ENCODE measurements around the gene FZD10.

DNA sequence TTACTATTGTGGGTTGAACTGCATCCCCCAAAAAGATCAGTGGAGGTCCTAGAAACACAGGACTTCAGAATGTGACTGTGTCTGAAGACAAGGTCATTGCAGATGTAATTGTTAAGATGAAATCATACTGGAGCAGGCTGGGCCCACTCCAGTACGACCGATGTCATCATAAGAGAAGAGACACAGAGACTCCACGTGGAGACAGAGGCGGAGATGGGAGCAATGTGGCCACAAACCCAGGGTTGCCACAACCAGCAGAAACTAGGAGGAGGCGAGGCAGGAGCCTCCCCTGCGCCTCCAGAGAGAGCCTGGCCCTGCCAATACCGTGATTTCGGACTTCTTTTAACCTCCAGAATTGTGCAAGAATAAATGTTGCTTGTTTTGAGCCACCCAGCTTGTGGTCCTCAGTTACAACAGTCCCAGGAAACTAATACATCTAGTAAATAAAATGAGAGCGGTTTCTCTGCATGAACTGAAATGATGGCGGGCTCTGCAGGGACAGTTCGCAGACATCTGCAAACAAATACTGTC is 25.7 kb upstream of the FZD10 start:
- TF ChIP-seq POLR2A (IDR thresholded peaks at IDR 0.05): no peak
- TF ChIP-seq, protein P1, sequence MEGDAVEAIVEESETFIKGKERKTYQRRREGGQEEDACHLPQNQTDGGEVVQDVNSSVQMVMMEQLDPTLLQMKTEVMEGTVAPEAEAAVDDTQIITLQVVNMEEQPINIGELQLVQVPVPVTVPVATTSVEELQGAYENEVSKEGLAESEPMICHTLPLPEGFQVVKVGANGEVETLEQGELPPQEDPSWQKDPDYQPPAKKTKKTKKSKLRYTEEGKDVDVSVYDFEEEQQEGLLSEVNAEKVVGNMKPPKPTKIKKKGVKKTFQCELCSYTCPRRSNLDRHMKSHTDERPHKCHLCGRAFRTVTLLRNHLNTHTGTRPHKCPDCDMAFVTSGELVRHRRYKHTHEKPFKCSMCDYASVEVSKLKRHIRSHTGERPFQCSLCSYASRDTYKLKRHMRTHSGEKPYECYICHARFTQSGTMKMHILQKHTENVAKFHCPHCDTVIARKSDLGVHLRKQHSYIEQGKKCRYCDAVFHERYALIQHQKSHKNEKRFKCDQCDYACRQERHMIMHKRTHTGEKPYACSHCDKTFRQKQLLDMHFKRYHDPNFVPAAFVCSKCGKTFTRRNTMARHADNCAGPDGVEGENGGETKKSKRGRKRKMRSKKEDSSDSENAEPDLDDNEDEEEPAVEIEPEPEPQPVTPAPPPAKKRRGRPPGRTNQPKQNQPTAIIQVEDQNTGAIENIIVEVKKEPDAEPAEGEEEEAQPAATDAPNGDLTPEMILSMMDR (IDR thresholded peaks at IDR 0.05): no peak

All from ovary (tissue), 3 donors.